ENCODE results near the gene CYP8B1.
A peak's percentile ranks its signal among the peaks of the same experiment; 100 is the strongest.
"Not testable (repeated sequence)": the region's sequence is repeated elsewhere in the genome, so short reads cannot be mapped to it uniquely, and the experiment has no call there.

Gene CYP8B1

GRCh38 chr3:42894698-42895579 lies 19.3 kb upstream of the CYP8B1 start:
- no peak overlapping the region for H3K4me3 Mint-ChIP-seq
- no peaks in the 10 kb centered on the region for H3K27me3 Mint-ChIP-seq
- H3K36me3 Mint-ChIP-seq, result no peaks in the 10 kb centered on the region
- no peak overlapping the region for H3K27ac Mint-ChIP-seq
- no peaks in the 10 kb centered on the region for H3K4me1 Mint-ChIP-seq
- no peaks in the 10 kb centered on the region for H3K9me3 Mint-ChIP-seq

- Mint-ChIP-seq H3K36me3 (no peaks in the 10 kb centered on the region), H3K9me3 (no peaks in the 10 kb centered on the region), H3K27ac (no peak overlapping the region), H3K4me3 (no peak overlapping the region), H3K4me1 (no peaks in the 10 kb centered on the region), H3K27me3 (no peaks in the 10 kb centered on the region)
These were observed 17.1 kb upstream of the CYP8B1 start for GRCh38 chr3:42892807-42893206.

GRCh38 chr3:42892169-42892568 lies 16.5 kb upstream of the CYP8B1 start:
- Mint-ChIP-seq H3K27me3 (peaks cover 2% of the 10 kb centered on the region), H3K4me3 (no peak overlapping the region), H3K36me3 (no peaks in the 10 kb centered on the region), H3K9me3 (no peaks in the 10 kb centered on the region), H3K4me1 (no peaks in the 10 kb centered on the region), H3K27ac (no peak overlapping the region)

GRCh38 chr3:42891042-42891441 lies 15.4 kb upstream of the CYP8B1 start:
- no peaks in the 10 kb centered on the region for H3K4me1 Mint-ChIP-seq
- no peaks in the 10 kb centered on the region for H3K36me3 Mint-ChIP-seq
- H3K4me3 Mint-ChIP-seq, result no peak overlapping the region
- H3K27me3 Mint-ChIP-seq, result peaks cover 5% of the 10 kb centered on the region
- no peaks in the 10 kb centered on the region for H3K9me3 Mint-ChIP-seq
- H3K27ac Mint-ChIP-seq, result no peak overlapping the region

- H3K27ac Mint-ChIP-seq, result peak overlapping the region; percentile 12
- no peaks in the 10 kb centered on the region for H3K4me1 Mint-ChIP-seq
- no peaks in the 10 kb centered on the region for H3K36me3 Mint-ChIP-seq
- H3K9me3 Mint-ChIP-seq, result no peaks in the 10 kb centered on the region
- H3K4me3 Mint-ChIP-seq, result no peak overlapping the region
- peaks cover 7% of the 10 kb centered on the region for H3K27me3 Mint-ChIP-seq
These were observed 11.4 kb upstream of the CYP8B1 start for GRCh38 chr3:42887084-42887483.

GRCh38 chr3:42886294-42886822 lies 10.7 kb upstream of the CYP8B1 start:
- no peaks in the 10 kb centered on the region for H3K36me3 Mint-ChIP-seq
- no peak overlapping the region for H3K4me3 Mint-ChIP-seq
- H3K4me1 Mint-ChIP-seq, result peaks cover 5% of the 10 kb centered on the region
- H3K9me3 Mint-ChIP-seq, result no peaks in the 10 kb centered on the region
- peaks cover 7% of the 10 kb centered on the region for H3K27me3 Mint-ChIP-seq
- H3K27ac Mint-ChIP-seq, result no peak overlapping the region

GRCh38 chr3:42884324-42884723 lies 8.6 kb upstream of the CYP8B1 start:
- Mint-ChIP-seq H3K9me3 (no peaks in the 10 kb centered on the region), H3K27me3 (peaks cover 7% of the 10 kb centered on the region), H3K36me3 (no peaks in the 10 kb centered on the region), H3K4me3 (no peak overlapping the region), H3K27ac (no peak overlapping the region), H3K4me1 (peaks cover 14% of the 10 kb centered on the region)

- not testable (repeated sequence) for H3K9me3 Mint-ChIP-seq, H3K27ac Mint-ChIP-seq
These were observed 7.7 kb upstream of the CYP8B1 start for GRCh38 chr3:42883251-42883930.

GRCh38 chr3:42880601-42881451 lies 5.1 kb upstream of the CYP8B1 start:
- Mint-ChIP-seq H3K27me3 (peaks cover 2% of the 10 kb centered on the region), H3K36me3 (no peaks in the 10 kb centered on the region), H3K9me3 (no peaks in the 10 kb centered on the region), H3K4me3 (peak overlapping the region; percentile 91), H3K27ac (peak overlapping the region; percentile 86), H3K4me1 (peaks cover 14% of the 10 kb centered on the region)

More at GRCh38 chr3:42883251-42883930, 7.7 kb upstream of the CYP8B1 start:
- H3K36me3 Mint-ChIP-seq, H3K4me3 Mint-ChIP-seq, H3K27me3 Mint-ChIP-seq: not testable (repeated sequence)
- peaks cover 14% of the 10 kb centered on the region for H3K4me1 Mint-ChIP-seq

- Mint-ChIP-seq H3K4me3 (peak overlapping the region; percentile 91), H3K27me3 (peaks cover under 1% of the 10 kb centered on the region), H3K9me3 (no peaks in the 10 kb centered on the region), H3K27ac (peak overlapping the region; percentile 61), H3K36me3 (no peaks in the 10 kb centered on the region), H3K4me1 (peaks cover 14% of the 10 kb centered on the region)
These were observed 4.5 kb upstream of the CYP8B1 start for GRCh38 chr3:42880183-42880582.

- H3K4me1 Mint-ChIP-seq, result peaks cover 14% of the 10 kb centered on the region
- H3K27me3 Mint-ChIP-seq, result no peaks in the 10 kb centered on the region
- H3K27ac Mint-ChIP-seq, result no peak overlapping the region
- no peak overlapping the region for H3K4me3 Mint-ChIP-seq
- H3K9me3 Mint-ChIP-seq, result no peaks in the 10 kb centered on the region
- H3K36me3 Mint-ChIP-seq, result no peaks in the 10 kb centered on the region
These were observed 2.2 kb upstream of the CYP8B1 start for GRCh38 chr3:42877881-42878280.

- no peaks in the 10 kb centered on the region for H3K9me3 Mint-ChIP-seq
- no peaks in the 10 kb centered on the region for H3K27me3 Mint-ChIP-seq
- H3K4me1 Mint-ChIP-seq, result peaks cover 14% of the 10 kb centered on the region
- H3K36me3 Mint-ChIP-seq, result no peaks in the 10 kb centered on the region
- no peak overlapping the region for H3K27ac Mint-ChIP-seq
- no peak overlapping the region for H3K4me3 Mint-ChIP-seq
These were observed 1.5 kb upstream of the CYP8B1 start for GRCh38 chr3:42876940-42877720.

GRCh38 chr3:42876401-42876800 lies 722 bp upstream of the CYP8B1 start:
- Mint-ChIP-seq H3K9me3 (no peaks in the 10 kb centered on the region), H3K4me3 (no peak overlapping the region), H3K36me3 (no peaks in the 10 kb centered on the region), H3K27ac (no peak overlapping the region), H3K4me1 (peaks cover 9% of the 10 kb centered on the region), H3K27me3 (no peaks in the 10 kb centered on the region)

GRCh38 chr3:42874749-42875148 lies 930 bp downstream of the CYP8B1 start:
- Mint-ChIP-seq H3K9me3 (no peaks in the 10 kb centered on the region), H3K4me1 (no peaks in the 10 kb centered on the region), H3K36me3 (no peaks in the 10 kb centered on the region), H3K27ac (no peak overlapping the region), H3K27me3 (no peaks in the 10 kb centered on the region), H3K4me3 (no peak overlapping the region)
